ENCODE results near the gene PRIMA1.

The PRIMA1 gene

DNA sequence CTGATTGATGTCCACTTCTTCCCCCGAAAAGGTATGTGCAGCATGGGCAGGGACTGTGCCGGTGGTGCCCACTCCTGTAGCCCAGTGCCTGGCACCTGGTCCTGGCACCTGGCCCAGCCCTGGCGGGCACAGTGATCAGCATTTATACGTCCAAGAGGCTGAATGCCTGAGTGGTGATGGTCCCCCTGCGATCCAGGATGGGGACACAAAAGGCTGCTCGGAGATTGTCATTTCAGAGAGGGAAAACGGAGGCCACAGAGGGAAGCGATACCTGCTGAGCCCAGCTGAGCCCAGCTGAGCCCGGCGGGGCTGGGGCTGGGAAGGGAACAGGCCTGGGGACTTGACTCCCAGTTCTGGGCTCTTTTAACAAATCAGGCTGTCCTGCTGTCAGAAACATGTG lies 55.8 kb downstream of the PRIMA1 start:
- H3K4me3 ChIP-seq (ENCODE audit: low read depth, low read length): no peak overlapping the region
- DNase-seq (ENCODE audit: low read depth, low spot score): no peak
- ChIA-PET CTCF (no interaction called here), POLR2A (no interaction called here)
- TF ChIP-seq, protein P1, sequence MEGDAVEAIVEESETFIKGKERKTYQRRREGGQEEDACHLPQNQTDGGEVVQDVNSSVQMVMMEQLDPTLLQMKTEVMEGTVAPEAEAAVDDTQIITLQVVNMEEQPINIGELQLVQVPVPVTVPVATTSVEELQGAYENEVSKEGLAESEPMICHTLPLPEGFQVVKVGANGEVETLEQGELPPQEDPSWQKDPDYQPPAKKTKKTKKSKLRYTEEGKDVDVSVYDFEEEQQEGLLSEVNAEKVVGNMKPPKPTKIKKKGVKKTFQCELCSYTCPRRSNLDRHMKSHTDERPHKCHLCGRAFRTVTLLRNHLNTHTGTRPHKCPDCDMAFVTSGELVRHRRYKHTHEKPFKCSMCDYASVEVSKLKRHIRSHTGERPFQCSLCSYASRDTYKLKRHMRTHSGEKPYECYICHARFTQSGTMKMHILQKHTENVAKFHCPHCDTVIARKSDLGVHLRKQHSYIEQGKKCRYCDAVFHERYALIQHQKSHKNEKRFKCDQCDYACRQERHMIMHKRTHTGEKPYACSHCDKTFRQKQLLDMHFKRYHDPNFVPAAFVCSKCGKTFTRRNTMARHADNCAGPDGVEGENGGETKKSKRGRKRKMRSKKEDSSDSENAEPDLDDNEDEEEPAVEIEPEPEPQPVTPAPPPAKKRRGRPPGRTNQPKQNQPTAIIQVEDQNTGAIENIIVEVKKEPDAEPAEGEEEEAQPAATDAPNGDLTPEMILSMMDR (IDR thresholded peaks at IDR 0.05; ENCODE audit: insufficient read depth, low read length, missing control alignments): no peak

DNA sequence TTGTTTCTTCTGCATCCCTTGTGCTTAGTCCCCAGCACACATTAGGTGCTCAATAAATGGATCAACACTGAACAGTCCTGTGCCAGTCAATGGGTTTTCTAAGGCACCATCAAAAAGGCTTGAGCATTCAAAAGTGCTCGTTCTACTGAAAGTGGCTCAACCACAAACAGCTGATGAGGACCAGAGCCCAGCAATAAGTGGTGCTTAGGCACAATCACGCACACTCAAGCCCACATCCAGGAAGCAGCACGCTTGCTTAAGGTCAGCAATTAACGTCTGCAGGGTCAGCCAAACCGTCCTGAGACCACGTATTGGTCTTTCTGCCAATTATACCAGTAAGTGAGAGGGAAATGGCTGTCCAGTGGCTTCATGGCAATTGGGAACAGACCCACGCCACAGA lies 56.5 kb downstream of the PRIMA1 start:
- POLR2A ChIA-PET: no interaction called here
- TF ChIP-seq, protein P1 (IDR thresholded peaks at IDR 0.05; ENCODE audit: insufficient read depth, low read length, missing control alignments): no peak
- CTCF ChIA-PET: no interaction called here
- DNase-seq (ENCODE audit: low read depth, low spot score): no peak
- H3K4me3 ChIP-seq (ENCODE audit: low read depth, low read length): no peak overlapping the region

DNA sequence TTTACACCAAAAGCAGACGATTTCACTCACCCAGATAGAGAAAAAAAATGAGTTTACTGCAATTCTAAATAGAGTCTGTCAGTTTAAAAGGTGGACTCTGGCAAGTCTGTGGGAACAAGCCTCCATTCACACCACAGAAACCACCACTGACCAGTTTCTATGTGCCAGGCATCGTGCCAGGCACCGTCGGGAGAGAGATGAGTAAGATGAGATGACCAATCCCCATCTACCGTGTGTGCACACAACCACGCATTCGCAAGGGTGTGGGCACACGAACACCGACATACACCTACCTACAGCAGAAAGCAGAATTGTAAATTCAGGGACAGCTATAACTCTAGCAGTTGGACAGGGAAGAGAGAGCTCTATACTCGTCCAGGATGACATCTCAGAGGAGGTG lies 58.3 kb downstream of the PRIMA1 start:
- ChIA-PET CTCF (no interaction called here), POLR2A (no interaction called here)
- no peak for DNase-seq (ENCODE audit: low read depth, low spot score)
- TF ChIP-seq, protein P1 (IDR thresholded peaks at IDR 0.05; ENCODE audit: insufficient read depth, low read length, missing control alignments): no peak
- H3K4me3 ChIP-seq (ENCODE audit: low read depth, low read length): no peak overlapping the region

DNA sequence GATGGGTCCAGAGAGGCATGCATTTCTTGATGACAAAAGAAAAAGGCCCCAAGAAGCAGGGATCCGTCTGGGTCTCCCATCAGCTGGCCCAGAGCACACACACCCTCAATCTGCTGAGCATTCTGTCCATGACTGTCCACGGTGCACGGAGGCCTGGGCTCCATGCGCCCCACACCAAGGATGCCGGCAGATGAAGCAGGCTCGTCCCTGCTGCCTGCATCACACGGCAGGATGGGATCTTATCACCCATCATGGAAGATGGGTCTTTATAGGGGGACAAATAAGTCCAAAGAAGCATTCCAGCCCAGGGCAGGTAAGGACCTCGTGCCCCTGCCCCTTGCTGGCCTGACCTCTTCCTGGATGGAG lies 59.7 kb downstream of the PRIMA1 start:
- no peak overlapping the region for H3K4me3 ChIP-seq (ENCODE audit: low read depth, low read length)
- CTCF ChIA-PET: no interaction called here
- DNase-seq (ENCODE audit: low read depth, low spot score): no peak
- TF ChIP-seq, protein P1 (IDR thresholded peaks at IDR 0.05; ENCODE audit: insufficient read depth, low read length, missing control alignments): no peak
- POLR2A ChIA-PET: no interaction called here

DNA sequence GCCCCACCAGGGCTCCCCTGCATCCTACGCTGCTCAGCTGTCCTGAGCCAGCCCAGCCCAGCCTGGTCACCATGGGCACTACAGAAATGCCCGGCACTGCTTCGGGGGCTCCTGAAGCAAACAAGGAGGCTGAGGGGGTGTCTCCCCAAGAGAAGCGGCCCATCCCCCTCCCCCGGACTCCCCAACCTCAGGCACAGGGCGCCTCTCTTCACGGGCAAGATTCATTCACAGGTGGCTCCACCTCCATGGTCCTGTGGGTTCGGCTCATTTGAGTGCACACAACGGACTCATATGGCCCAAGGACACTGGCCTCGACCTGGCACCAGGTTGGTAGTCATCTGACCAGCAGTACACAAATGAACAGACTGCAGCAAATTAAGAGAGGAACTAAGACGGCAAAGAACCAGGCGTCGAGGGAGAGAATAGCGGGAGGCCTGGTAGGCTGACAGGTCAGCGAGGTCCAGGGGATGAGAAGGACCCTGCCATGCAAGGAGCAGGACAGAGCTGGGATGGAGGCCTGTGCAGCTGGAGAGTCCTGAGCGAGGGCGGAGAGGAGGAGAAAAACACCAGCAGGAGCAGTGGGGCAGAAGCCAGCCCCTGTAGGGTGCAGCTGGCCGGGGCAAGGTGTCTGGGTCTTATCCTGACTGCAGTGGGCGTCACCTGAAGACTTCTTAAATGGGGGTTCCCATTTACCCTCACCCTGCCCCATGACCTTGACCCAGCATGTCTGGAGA lies 60.2 kb downstream of the PRIMA1 start:
- no peak for DNase-seq (ENCODE audit: low read depth, low spot score)
- no peak overlapping the region for H3K4me3 ChIP-seq (ENCODE audit: low read depth, low read length)
- POLR2A ChIA-PET: no interaction called here
- CTCF ChIA-PET: no interaction called here
- TF ChIP-seq, protein P1 (IDR thresholded peaks at IDR 0.05; ENCODE audit: insufficient read depth, low read length, missing control alignments): no peak

DNA sequence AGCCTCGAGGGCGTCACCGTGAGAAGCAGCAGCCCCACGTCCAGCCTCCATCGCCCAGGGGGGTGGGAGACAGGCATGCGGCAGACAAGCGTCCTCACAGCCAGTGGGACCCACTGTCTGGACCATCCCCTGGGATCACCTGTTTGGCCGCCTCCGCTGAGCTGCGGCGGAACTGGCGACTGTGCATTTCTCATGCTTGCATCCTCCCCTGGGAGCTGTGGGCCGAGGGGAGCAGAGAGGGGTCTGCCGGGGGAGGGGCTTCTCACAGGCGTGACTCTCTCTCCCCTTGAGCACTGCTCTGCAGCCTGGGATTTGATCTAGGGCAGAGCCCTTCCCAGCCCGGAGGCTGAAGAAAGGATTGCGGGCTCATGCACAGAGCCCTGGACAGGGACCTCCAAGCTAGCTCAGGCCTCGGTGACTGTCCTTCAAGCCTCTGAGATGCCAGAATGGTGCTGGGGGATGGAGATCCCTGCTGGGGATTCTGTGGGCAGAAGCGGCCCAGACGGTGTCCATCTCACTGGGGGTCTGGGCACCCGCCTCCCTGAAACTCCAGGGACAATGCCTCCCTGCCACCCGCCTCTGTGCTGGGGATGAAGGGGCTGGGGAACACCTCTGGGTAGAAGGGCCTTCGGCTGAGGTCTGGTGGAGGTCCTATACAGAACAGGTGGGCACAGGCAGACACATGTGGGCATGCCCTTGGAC lies 61.1 kb downstream of the PRIMA1 start:
- POLR2A ChIA-PET: no interaction called here
- CTCF ChIA-PET: no interaction called here
- no peak for DNase-seq (ENCODE audit: low read depth, low spot score)
- H3K4me3 ChIP-seq (ENCODE audit: low read depth, low read length): no peak overlapping the region
- TF ChIP-seq, protein P1 (IDR thresholded peaks at IDR 0.05; ENCODE audit: insufficient read depth, low read length, missing control alignments): no peak

Data from AG04449 (cell line).